ENCODE data around the gene KIF19.

KIF19 gene

DNA sequence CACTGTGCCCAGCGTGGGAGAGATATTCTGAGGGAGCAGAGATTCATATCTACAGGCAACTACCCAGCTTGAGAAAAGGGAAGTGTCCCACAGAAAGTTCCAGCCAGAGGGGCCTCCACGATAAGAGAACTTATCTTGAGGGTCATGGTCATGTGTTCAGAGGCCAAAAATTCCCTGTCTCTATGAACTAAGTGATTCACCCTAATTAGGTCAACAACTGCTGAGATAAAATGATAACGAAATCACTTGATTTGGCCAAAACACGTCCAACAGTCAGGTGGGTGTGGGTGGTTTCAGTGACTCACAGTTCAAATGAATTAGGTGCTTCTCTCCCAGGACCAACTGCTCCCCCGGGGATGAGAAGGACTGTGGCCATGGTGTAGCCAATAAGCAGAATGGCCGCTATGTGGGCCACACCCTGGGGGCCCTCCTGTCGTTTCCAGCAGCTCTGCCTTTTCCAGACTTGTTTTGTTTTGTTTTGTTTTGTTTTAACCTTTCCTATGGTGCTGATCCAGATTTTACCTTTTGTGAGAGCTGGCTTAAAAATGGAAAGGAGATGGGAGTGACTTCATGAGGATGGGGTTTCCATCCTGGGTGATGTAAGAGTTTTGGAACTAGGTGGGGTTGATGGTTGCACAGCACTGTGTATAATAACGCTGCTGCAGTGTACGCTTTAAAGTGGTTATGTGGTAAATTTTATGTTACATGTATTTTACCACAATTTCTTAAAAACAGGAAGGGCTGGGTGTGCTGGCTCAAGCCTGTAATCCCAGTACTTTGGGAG is 43.2 kb upstream of the KIF19 start:
- ATAC-seq, result no peak
- no peak for TF ChIP-seq CSDC2 (CRISPR knock-in tag; IDR thresholded peaks at IDR 0.05)

DNA sequence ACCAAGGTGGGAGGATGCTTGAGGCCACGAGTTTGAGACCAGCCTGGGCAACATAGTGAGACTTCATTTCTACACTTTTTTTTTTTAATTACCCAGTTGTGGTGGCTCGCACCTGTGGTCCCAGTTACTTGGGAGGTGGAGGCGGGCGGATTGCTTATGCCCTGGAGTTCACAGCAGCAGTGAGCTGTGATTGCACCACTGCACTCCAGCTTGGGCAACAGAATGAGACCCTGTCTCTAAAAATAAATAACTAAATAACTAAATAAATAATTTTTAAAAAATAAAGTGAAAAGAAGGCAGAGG is 42.7 kb upstream of the KIF19 start:
- no peak for ATAC-seq
- no peak for TF ChIP-seq OSR1 (CRISPR knock-in tag; IDR thresholded peaks at IDR 0.05)
- TF ChIP-seq, protein P1, sequence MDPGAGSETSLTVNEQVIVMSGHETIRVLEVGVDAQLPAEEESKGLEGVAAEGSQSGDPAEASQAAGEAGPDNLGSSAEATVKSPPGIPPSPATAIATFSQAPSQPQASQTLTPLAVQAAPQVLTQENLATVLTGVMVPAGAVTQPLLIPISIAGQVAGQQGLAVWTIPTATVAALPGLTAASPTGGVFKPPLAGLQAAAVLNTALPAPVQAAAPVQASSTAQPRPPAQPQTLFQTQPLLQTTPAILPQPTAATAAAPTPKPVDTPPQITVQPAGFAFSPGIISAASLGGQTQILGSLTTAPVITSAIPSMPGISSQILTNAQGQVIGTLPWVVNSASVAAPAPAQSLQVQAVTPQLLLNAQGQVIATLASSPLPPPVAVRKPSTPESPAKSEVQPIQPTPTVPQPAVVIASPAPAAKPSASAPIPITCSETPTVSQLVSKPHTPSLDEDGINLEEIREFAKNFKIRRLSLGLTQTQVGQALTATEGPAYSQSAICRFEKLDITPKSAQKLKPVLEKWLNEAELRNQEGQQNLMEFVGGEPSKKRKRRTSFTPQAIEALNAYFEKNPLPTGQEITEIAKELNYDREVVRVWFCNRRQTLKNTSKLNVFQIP (CRISPR knock-in tag; IDR thresholded peaks at IDR 0.05; ENCODE audit: borderline replicate concordance, low read depth), result no peak
- TF ChIP-seq PPARA (CRISPR knock-in tag; IDR thresholded peaks at IDR 0.05; ENCODE audit: borderline replicate concordance), result no peak
- no peak for TF ChIP-seq SNAI2 (CRISPR knock-in tag; IDR thresholded peaks at IDR 0.05)

DNA sequence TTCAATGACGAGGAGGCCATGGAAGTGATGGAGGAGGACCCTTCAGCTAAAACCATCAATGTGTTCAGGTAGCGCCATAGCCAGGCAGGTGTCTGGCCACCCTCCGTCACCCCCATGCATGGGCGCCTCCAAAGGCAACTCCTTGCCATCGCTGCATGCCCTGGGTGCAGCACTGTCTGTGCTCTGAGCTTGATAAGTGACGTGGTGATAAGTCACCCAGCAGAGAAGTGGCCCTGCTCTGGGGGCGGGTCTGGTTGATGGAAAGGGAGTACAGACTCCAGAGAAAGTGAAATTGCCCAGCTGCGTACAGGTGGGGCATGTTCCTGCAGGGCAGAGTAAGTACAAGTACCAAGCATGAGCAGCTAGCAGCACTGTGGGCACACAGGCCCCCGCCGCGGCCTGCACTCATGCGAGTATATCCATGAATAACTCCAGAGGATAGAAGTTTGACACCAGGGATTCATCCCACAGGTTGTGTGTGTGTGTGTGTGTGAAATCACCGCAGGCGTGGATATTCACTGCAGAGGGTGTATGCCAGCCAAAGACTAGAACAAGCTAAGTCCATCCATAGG is 38.9 kb upstream of the KIF19 start:
- no peak for TF ChIP-seq ZFP30 (CRISPR knock-in tag; IDR thresholded peaks at IDR 0.05)
- TF ChIP-seq ISL1 (CRISPR knock-in tag; IDR thresholded peaks at IDR 0.05), result no peak
- TF ChIP-seq TCF4 (CRISPR knock-in tag; IDR thresholded peaks at IDR 0.05; ENCODE audit: borderline replicate concordance), result no peak
- TF ChIP-seq ZNF565 (CRISPR knock-in tag; conservative IDR thresholded peaks at IDR 0.05; ENCODE audit: low read depth), result no peak
- no peak for TF ChIP-seq CSDC2 (CRISPR knock-in tag; IDR thresholded peaks at IDR 0.05)
- no peak for TF ChIP-seq OSR1 (CRISPR knock-in tag; IDR thresholded peaks at IDR 0.05)
- no peak for TF ChIP-seq RARB (CRISPR knock-in tag; IDR thresholded peaks at IDR 0.05)
- TF ChIP-seq ZC3H10 (CRISPR knock-in tag; IDR thresholded peaks at IDR 0.05), result no peak
- no peak for ATAC-seq

DNA sequence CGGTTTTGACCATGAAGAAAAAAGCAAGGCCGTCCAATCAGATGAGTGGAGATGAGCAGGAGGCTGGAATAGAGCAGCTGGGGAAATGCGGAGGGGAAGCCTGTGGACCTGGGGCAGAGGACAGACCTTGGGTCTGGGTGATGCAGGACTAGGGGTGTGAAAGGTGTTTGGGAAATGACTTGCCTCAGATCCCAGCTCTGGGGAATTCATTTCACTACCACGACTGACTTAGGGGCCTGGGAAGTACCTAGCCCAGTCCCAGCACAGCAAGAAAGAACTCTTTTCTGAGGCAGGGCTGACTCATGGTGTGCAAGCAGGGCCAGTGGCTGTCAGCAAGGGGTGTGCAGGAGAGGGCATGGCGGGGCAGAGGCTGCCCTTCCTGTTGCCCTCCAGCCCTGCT is 37.2 kb upstream of the KIF19 start:
- TF ChIP-seq ZFP30 (CRISPR knock-in tag; IDR thresholded peaks at IDR 0.05) (no peak), ZNF565 (CRISPR knock-in tag; conservative IDR thresholded peaks at IDR 0.05; ENCODE audit: low read depth) (no peak), GLIS3 (CRISPR knock-in tag; IDR thresholded peaks at IDR 0.05) (no peak), BACH2 (CRISPR knock-in tag; IDR thresholded peaks at IDR 0.05; ENCODE audit: borderline replicate concordance) (no peak), ESRRG (CRISPR knock-in tag; IDR thresholded peaks at IDR 0.05) (no peak), ARNTL (CRISPR knock-in tag; IDR thresholded peaks at IDR 0.05; ENCODE audit: borderline replicate concordance, low read depth) (no peak), ZNF70 (CRISPR knock-in tag; IDR thresholded peaks at IDR 0.05) (no peak), ISL1 (CRISPR knock-in tag; IDR thresholded peaks at IDR 0.05) (no peak), ZNF8 (CRISPR knock-in tag; IDR thresholded peaks at IDR 0.05) (no peak), OSR1 (CRISPR knock-in tag; IDR thresholded peaks at IDR 0.05) (no peak), CSDC2 (CRISPR knock-in tag; IDR thresholded peaks at IDR 0.05) (no peak), TCF4 (CRISPR knock-in tag; IDR thresholded peaks at IDR 0.05; ENCODE audit: borderline replicate concordance) (no peak), TOX (CRISPR knock-in tag; IDR thresholded peaks at IDR 0.05; ENCODE audit: borderline replicate concordance) (no peak), ZFP3 (CRISPR knock-in tag; IDR thresholded peaks at IDR 0.05) (no peak), RARB (CRISPR knock-in tag; IDR thresholded peaks at IDR 0.05) (no peak), SNAI2 (CRISPR knock-in tag; IDR thresholded peaks at IDR 0.05) (no peak)
- TF ChIP-seq, protein P2, sequence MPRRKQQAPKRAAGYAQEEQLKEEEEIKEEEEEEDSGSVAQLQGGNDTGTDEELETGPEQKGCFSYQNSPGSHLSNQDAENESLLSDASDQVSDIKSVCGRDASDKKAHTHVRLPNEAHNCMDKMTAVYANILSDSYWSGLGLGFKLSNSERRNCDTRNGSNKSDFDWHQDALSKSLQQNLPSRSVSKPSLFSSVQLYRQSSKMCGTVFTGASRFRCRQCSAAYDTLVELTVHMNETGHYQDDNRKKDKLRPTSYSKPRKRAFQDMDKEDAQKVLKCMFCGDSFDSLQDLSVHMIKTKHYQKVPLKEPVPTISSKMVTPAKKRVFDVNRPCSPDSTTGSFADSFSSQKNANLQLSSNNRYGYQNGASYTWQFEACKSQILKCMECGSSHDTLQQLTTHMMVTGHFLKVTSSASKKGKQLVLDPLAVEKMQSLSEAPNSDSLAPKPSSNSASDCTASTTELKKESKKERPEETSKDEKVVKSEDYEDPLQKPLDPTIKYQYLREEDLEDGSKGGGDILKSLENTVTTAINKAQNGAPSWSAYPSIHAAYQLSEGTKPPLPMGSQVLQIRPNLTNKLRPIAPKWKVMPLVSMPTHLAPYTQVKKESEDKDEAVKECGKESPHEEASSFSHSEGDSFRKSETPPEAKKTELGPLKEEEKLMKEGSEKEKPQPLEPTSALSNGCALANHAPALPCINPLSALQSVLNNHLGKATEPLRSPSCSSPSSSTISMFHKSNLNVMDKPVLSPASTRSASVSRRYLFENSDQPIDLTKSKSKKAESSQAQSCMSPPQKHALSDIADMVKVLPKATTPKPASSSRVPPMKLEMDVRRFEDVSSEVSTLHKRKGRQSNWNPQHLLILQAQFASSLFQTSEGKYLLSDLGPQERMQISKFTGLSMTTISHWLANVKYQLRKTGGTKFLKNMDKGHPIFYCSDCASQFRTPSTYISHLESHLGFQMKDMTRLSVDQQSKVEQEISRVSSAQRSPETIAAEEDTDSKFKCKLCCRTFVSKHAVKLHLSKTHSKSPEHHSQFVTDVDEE (CRISPR knock-in tag; IDR thresholded peaks at IDR 0.05), result no peak
- TF ChIP-seq, protein P3, sequence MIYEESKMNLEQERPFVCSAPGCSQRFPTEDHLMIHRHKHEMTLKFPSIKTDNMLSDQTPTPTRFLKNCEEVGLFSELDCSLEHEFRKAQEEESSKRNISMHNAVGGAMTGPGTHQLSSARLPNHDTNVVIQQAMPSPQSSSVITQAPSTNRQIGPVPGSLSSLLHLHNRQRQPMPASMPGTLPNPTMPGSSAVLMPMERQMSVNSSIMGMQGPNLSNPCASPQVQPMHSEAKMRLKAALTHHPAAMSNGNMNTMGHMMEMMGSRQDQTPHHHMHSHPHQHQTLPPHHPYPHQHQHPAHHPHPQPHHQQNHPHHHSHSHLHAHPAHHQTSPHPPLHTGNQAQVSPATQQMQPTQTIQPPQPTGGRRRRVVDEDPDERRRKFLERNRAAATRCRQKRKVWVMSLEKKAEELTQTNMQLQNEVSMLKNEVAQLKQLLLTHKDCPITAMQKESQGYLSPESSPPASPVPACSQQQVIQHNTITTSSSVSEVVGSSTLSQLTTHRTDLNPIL (CRISPR knock-in tag; IDR thresholded peaks at IDR 0.05; ENCODE audit: low read depth), result no peak
- TF ChIP-seq, protein P4, sequence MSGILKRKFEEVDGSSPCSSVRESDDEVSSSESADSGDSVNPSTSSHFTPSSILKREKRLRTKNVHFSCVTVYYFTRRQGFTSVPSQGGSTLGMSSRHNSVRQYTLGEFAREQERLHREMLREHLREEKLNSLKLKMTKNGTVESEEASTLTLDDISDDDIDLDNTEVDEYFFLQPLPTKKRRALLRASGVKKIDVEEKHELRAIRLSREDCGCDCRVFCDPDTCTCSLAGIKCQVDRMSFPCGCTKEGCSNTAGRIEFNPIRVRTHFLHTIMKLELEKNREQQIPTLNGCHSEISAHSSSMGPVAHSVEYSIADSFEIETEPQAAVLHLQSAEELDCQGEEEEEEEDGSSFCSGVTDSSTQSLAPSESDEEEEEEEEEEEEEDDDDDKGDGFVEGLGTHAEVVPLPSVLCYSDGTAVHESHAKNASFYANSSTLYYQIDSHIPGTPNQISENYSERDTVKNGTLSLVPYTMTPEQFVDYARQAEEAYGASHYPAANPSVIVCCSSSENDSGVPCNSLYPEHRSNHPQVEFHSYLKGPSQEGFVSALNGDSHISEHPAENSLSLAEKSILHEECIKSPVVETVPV (CRISPR knock-in tag; IDR thresholded peaks at IDR 0.05), result no peak
- TF ChIP-seq, protein P1 (CRISPR knock-in tag; IDR thresholded peaks at IDR 0.05; ENCODE audit: borderline replicate concordance, low read depth), result no peak
- no peak for ATAC-seq
